Mesenchymal stem cell (in vitro differentiated cells and primary cell): ENCODE results near the gene OR2B6.

ENCODE experiments used
- DNase-seq: peaks from one replicate; pipeline ENCODE4 v3.0.0-alpha.2; 2013
- H2AFZ ChIP-seq: one replicate; pipeline ENCODE4 v1.6.1; 2013; ENCODE audit warnings: low read depth, mild to moderate bottlenecking, control low read depth, inconsistent platforms, low read length, moderate library complexity
- H2AK5ac ChIP-seq: 2 replicates; pipeline ENCODE4 v1.6.1; 2013; ENCODE audit warnings: low read length, moderate library complexity, mild to moderate bottlenecking, inconsistent platforms; ENCODE audit not compliant: severe bottlenecking
- H2BK120ac ChIP-seq: one replicate; pipeline ENCODE4 v1.6.1; 2013; ENCODE audit warnings: low read depth, mild to moderate bottlenecking, inconsistent platforms, low read length, moderate library complexity
- H2BK12ac ChIP-seq, 2 experiments: one replicate each; pipeline ENCODE4 v1.6.1; 2013; ENCODE audit warnings: inconsistent platforms in 2 of 2, low read length in 2 of 2, mild to moderate bottlenecking in 2 of 2, moderate library complexity in 2 of 2, control low read depth in 1 of 2
- H2BK15ac ChIP-seq: one replicate; pipeline ENCODE4 v1.6.1; 2013; ENCODE audit warnings: mild to moderate bottlenecking, low read depth, inconsistent platforms; ENCODE audit not compliant: poor library complexity, severe bottlenecking
- H2BK5ac ChIP-seq: 2 replicates; pipeline ENCODE4 v1.6.1; 2013; ENCODE audit warnings: low read depth, mild to moderate bottlenecking, low read length, control low read depth, inconsistent platforms; ENCODE audit not compliant: poor library complexity, severe bottlenecking
- H3K14ac ChIP-seq, 2 experiments: one replicate each; pipeline ENCODE4 v1.6.1; 2013; ENCODE audit warnings: inconsistent platforms in 2 of 2, low read length in 2 of 2, control low read depth in 1 of 2, mild to moderate bottlenecking in 1 of 2, moderate library complexity in 1 of 2
- H3K18ac ChIP-seq, 2 experiments: one replicate each; pipeline ENCODE4 v1.6.1; 2013; ENCODE audit warnings: inconsistent platforms in 2 of 2, low read length in 2 of 2, control low read depth in 1 of 2, low read depth in 1 of 2, mild to moderate bottlenecking in 1 of 2
- H3K23ac ChIP-seq, 2 experiments: one replicate each; pipeline ENCODE4 v1.6.1; 2013; ENCODE audit warnings: inconsistent platforms in 2 of 2, low read length in 2 of 2, mild to moderate bottlenecking in 2 of 2, moderate library complexity in 2 of 2, control low read depth in 1 of 2
- H3K27ac ChIP-seq: 2 replicates; pipeline ENCODE4 v1.5.1; 2013; ENCODE audit warnings: mild to moderate bottlenecking, moderate library complexity, low read length, control low read depth, inconsistent platforms; ENCODE audit not compliant: poor library complexity, severe bottlenecking
- H3K27me3 ChIP-seq, 2 experiments: 2 replicates each; pipeline versions ENCODE4 v1.6.1 to v1.7.0; 2013; ENCODE audit warnings: low read length in 2 of 2, mild to moderate bottlenecking in 2 of 2, moderate library complexity in 2 of 2, control low read depth in 1 of 2, inconsistent platforms in 1 of 2; ENCODE audit not compliant: control insufficient read depth in 1 of 2, insufficient read depth in 1 of 2
- H3K36me3 ChIP-seq, 2 experiments: 2 replicates each; pipeline versions ENCODE4 v1.6.1 to v1.7.0; 2013; ENCODE audit warnings: low read length in 2 of 2, control low read depth in 1 of 2, inconsistent platforms in 1 of 2, low read depth in 1 of 2, mild to moderate bottlenecking in 1 of 2; ENCODE audit not compliant: insufficient read depth in 2 of 2, control insufficient read depth in 1 of 2
- H3K4ac ChIP-seq, 2 experiments: one replicate each; pipeline ENCODE4 v1.6.1; 2013; ENCODE audit warnings: inconsistent platforms in 2 of 2, low read length in 2 of 2, mild to moderate bottlenecking in 2 of 2, moderate library complexity in 2 of 2, control low read depth in 1 of 2, low read depth in 1 of 2
- H3K4me1 ChIP-seq: 2 replicates; pipeline ENCODE4 v1.6.1; 2013; ENCODE audit warnings: low read depth, low read length, control low read depth; ENCODE audit not compliant: control insufficient read depth, insufficient read depth
- H3K4me2 ChIP-seq: 2 replicates; pipeline ENCODE4 v1.6.1; 2013; ENCODE audit warnings: low read length, mild to moderate bottlenecking, inconsistent platforms; ENCODE audit not compliant: poor library complexity, severe bottlenecking
- H3K4me3 ChIP-seq, 2 experiments: 2 replicates each; pipeline versions ENCODE4 v1.5.1 to v1.7.0; 2013; ENCODE audit warnings: low read length in 2 of 2, mild to moderate bottlenecking in 2 of 2, control low read depth in 1 of 2, low read depth in 1 of 2; ENCODE audit not compliant: insufficient read depth in 1 of 2
- H3K79me1 ChIP-seq: replicated peaks from 2 replicates; pipeline ENCODE4 v1.6.1; 2013; ENCODE audit warnings: mild to moderate bottlenecking, control low read depth, low read length, inconsistent platforms; ENCODE audit not compliant: poor library complexity, severe bottlenecking
- H3K9ac ChIP-seq: 2 replicates; pipeline ENCODE4 v1.7.0; 2013; ENCODE audit warnings: mild to moderate bottlenecking, low read length, moderate library complexity
- H3K9me3 ChIP-seq: 2 replicates; pipeline ENCODE4 v1.7.0; 2013; ENCODE audit warnings: mild to moderate bottlenecking, low read length; ENCODE audit not compliant: control insufficient read depth
- H4K8ac ChIP-seq: one replicate; pipeline ENCODE4 v1.6.1; 2013; ENCODE audit warnings: inconsistent platforms, mild to moderate bottlenecking, low read length, moderate library complexity
- H4K91ac ChIP-seq: one replicate; pipeline ENCODE4 v1.6.1; 2013; ENCODE audit warnings: mild to moderate bottlenecking, low read length, inconsistent platforms
- WGBS: methylation state at CpG from one replicate; pipeline ENCODE4 v1.1.7; 2013; ENCODE audit warnings: mixed read lengths; 5-methylcytosine and 5-hydroxymethylcytosine counted together

The OR2B6 gene

GRCh38 chr6:27980111-27980510 lies 23.1 kb downstream of the OR2B6 start:
- Histone ChIP-seq H4K91ac (no peak overlapping the region), H3K9ac (no peak overlapping the region), H3K4me3 (no peak overlapping the region), H3K9me3 (no peaks in the 10 kb centered on the region), H3K79me1 (no peaks in the 10 kb centered on the region), H2BK5ac (no peak overlapping the region), H3K23ac (no peak overlapping the region), H3K27ac (no peak overlapping the region), H3K4ac (no peak overlapping the region), H2BK15ac (no peak overlapping the region), H2BK12ac (no peak overlapping the region), H3K18ac (no peak overlapping the region), H3K36me3 (no peaks in the 10 kb centered on the region), H3K27me3 (peaks cover 0 to 4% of the 10 kb centered on the region in 2 experiments), H2BK120ac (no peak overlapping the region), H2AFZ (no peak overlapping the region), H2AK5ac (no peak overlapping the region), H4K8ac (no peak overlapping the region), H3K4me2 (no peak overlapping the region), H3K4me1 (no peaks in the 10 kb centered on the region), H3K14ac (no peak overlapping the region)
- WGBS = 38% methylated on average over 1 of the region's 1 CpG
- no peak for DNase-seq

- Histone ChIP-seq H3K4me2 (no peak overlapping the region), H3K4ac (no peak overlapping the region), H3K4me3 (no peak overlapping the region), H3K79me1 (no peaks in the 10 kb centered on the region), H4K8ac (no peak overlapping the region), H2BK120ac (no peak overlapping the region), H3K27me3 (peaks cover 2 to 5% of the 10 kb centered on the region in 2 experiments), H3K9me3 (no peaks in the 10 kb centered on the region), H3K27ac (no peak overlapping the region), H4K91ac (no peak overlapping the region), H3K9ac (no peak overlapping the region), H3K18ac (no peak overlapping the region), H2BK5ac (no peak overlapping the region), H2BK12ac (no peak overlapping the region), H3K4me1 (no peaks in the 10 kb centered on the region), H2AK5ac (no peak overlapping the region), H3K14ac (no peak overlapping the region), H2BK15ac (no peak overlapping the region), H3K36me3 (no peaks in the 10 kb centered on the region), H2AFZ (no peak overlapping the region), H3K23ac (no peak overlapping the region)
- no peak for DNase-seq
- no CpG with 5 or more reads among the region's 2 CpGs for whole genome bisulfite sequencing
These were observed 30.1 kb downstream of the OR2B6 start for GRCh38 chr6:27986928-27987725.

- no peak overlapping the region for H2AK5ac ChIP-seq
- H3K27ac ChIP-seq = no peak overlapping the region
- WGBS = no CpG with 5 or more reads among the region's 2 CpGs
- no peak for DNase-seq
- H3K4ac ChIP-seq = no peak overlapping the region
- H4K8ac ChIP-seq = no peak overlapping the region
- no peak overlapping the region for H4K91ac ChIP-seq
- no peak overlapping the region for H3K14ac ChIP-seq
- no peaks in the 10 kb centered on the region for H3K9me3 ChIP-seq
- no peak overlapping the region for H3K9ac ChIP-seq
- no peak overlapping the region for H3K23ac ChIP-seq
- H2BK120ac ChIP-seq = no peak overlapping the region
- no peak overlapping the region for H2BK12ac ChIP-seq
- H3K27me3 ChIP-seq = peaks cover 2 to 5% of the 10 kb centered on the region in 2 experiments
- no peak overlapping the region for H3K4me3 ChIP-seq
- no peak overlapping the region for H3K18ac ChIP-seq
- no peaks in the 10 kb centered on the region for H3K4me1 ChIP-seq
- H2AFZ ChIP-seq = no peak overlapping the region
- H3K4me2 ChIP-seq = no peak overlapping the region
- H3K36me3 ChIP-seq = no peaks in the 10 kb centered on the region
- no peak overlapping the region for H2BK5ac ChIP-seq
- no peaks in the 10 kb centered on the region for H3K79me1 ChIP-seq
- no peak overlapping the region for H2BK15ac ChIP-seq
These were observed 37.6 kb downstream of the OR2B6 start for GRCh38 chr6:27994616-27995015.

- WGBS = 85% methylated on average over 13 of the region's 15 CpGs
- Histone ChIP-seq H4K91ac (no peak overlapping the region), H3K79me1 (no peaks in the 10 kb centered on the region), H2BK12ac (no peak overlapping the region), H2AFZ (no peak overlapping the region), H3K18ac (no peak overlapping the region), H3K9ac (no peak overlapping the region), H2AK5ac (no peak overlapping the region), H3K27me3 (no peaks in the 10 kb centered on the region), H3K36me3 (no peaks in the 10 kb centered on the region), H3K27ac (no peak overlapping the region), H3K4me1 (peaks cover 2% of the 10 kb centered on the region), H3K4me2 (no peak overlapping the region), H3K23ac (no peak overlapping the region), H2BK15ac (no peak overlapping the region), H3K4ac (no peak overlapping the region), H3K9me3 (no peaks in the 10 kb centered on the region), H2BK5ac (no peak overlapping the region), H2BK120ac (no peak overlapping the region), H3K4me3 (no peak overlapping the region), H3K14ac (no peak overlapping the region), H4K8ac (no peak overlapping the region)
- no peak for DNase-seq
These were observed 43.5 kb downstream of the OR2B6 start for GRCh38 chr6:28000351-28001045.
